ENCODE measurements around the gene ADI1.

DNA sequence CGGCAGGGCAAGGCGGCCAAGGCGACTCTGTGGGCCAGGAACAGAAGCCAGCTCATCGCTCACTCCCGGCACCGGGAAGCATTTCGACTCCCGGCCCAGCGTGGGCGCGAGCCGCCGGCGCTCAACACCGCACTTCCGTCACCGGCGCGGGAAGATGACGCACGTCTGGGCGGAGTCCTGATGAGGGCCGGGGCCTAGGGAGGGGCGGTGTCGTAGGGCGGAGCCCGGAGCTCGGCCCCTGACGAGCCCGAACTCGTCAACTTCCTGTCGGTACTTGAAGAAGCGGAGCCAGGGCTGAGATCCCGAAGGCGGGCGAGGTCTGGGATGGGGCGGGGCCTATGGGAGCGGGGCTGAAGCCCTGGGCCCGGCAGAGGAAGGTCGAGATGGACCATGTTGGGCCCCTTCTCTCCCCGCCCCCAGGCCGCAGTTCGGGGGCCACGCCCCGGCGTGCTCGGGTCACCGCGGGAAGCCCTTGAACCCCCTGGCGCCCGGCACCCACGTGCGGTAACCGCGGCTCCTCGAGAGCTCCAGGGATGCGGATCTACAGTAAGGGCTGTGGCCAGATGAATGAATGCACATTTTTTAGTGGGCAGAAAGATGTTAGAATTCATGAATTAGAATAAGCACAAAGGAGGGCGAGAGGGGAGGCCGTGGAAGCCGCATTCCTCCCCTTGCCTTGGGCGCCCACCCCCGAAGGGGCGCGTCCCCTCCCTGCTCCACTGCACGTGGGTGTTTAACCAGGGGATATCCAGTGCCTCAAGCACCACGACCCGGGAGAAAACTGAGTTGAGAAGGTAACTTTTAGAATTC is 39.1 kb upstream of the ADI1 start, which contains the start of gene RNASEH1:
- TF ChIP-seq, protein P1, sequence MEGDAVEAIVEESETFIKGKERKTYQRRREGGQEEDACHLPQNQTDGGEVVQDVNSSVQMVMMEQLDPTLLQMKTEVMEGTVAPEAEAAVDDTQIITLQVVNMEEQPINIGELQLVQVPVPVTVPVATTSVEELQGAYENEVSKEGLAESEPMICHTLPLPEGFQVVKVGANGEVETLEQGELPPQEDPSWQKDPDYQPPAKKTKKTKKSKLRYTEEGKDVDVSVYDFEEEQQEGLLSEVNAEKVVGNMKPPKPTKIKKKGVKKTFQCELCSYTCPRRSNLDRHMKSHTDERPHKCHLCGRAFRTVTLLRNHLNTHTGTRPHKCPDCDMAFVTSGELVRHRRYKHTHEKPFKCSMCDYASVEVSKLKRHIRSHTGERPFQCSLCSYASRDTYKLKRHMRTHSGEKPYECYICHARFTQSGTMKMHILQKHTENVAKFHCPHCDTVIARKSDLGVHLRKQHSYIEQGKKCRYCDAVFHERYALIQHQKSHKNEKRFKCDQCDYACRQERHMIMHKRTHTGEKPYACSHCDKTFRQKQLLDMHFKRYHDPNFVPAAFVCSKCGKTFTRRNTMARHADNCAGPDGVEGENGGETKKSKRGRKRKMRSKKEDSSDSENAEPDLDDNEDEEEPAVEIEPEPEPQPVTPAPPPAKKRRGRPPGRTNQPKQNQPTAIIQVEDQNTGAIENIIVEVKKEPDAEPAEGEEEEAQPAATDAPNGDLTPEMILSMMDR (IDR thresholded peaks at IDR 0.05; ENCODE audit: low read depth, low read length), result no peak
- TF ChIP-seq EZH2phosphoT487 (IDR thresholded peaks at IDR 0.05; ENCODE audit: low read depth), result no peak
